Astrocyte (in vitro differentiated cells and primary cell): ENCODE results near the gene NEK2.

Experiments
- EZH2 ChIP-seq: IDR thresholded peaks from 2 replicates; pipeline ENCODE4 v1.6.1; 2012; ENCODE audit warnings: mild to moderate bottlenecking, low read length, inconsistent platforms; ENCODE audit not compliant: insufficient read depth
- TF ChIP-seq, protein P1 (sequence below): IDR thresholded peaks from 2 replicates; pipeline ENCODE4 v1.5.1; 2011; ENCODE audit warnings: low read depth, mild to moderate bottlenecking, inconsistent platforms, low read length, moderate library complexity; ENCODE audit not compliant: insufficient read depth

DNA sequence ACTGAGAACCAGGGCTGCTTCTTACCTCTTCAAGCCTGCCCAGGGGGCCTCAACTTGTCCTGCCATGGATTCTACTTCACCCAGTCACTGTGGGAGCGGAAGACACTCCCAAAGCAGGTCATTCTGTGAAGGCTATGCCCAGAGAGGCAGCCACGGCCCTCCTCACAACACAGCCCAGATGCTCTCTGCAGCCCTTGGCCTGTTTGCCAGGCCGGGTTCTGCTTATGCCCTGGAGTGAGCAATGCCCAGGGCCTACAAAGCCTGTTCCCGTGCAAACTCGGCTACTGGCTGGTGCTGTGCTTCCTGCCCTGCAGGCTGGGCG lies 62.7 kb downstream of the NEK2 start:
- TF ChIP-seq, protein P1, sequence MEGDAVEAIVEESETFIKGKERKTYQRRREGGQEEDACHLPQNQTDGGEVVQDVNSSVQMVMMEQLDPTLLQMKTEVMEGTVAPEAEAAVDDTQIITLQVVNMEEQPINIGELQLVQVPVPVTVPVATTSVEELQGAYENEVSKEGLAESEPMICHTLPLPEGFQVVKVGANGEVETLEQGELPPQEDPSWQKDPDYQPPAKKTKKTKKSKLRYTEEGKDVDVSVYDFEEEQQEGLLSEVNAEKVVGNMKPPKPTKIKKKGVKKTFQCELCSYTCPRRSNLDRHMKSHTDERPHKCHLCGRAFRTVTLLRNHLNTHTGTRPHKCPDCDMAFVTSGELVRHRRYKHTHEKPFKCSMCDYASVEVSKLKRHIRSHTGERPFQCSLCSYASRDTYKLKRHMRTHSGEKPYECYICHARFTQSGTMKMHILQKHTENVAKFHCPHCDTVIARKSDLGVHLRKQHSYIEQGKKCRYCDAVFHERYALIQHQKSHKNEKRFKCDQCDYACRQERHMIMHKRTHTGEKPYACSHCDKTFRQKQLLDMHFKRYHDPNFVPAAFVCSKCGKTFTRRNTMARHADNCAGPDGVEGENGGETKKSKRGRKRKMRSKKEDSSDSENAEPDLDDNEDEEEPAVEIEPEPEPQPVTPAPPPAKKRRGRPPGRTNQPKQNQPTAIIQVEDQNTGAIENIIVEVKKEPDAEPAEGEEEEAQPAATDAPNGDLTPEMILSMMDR = no peak
- no peak for TF ChIP-seq EZH2
